Activated CD4-positive, alpha-beta T cell treated with anti-CD3 and anti-CD28 coated beads for 36 hours (primary cell): ENCODE results near the gene MVD. TPM values are rescaled to one million over a fixed set of nuclear protein-coding genes. Genes with fewer than 3 reads are reported as not detected.

Experiments
- ATAC-seq: fragments of 200-7000 bp; cut with Tn5 transposase; one replicate; pipeline ENCODE4 v1.10.0; 2021; ENCODE audit warnings: mild to moderate bottlenecking, moderate library complexity
- CTCF ChIA-PET: fragments of 350-600 bp; sonication (Branson Sonifier 250); formaldehyde crosslinking; loops from one replicate; lab custom pipeline; 2021; ENCODE audit warnings: antibody characterized with exemption; lab: Charles Lee
- POLR2A ChIA-PET: fragments of 350-600 bp; sonication (Branson Sonifier 250); formaldehyde crosslinking; loops from one replicate; lab custom pipeline; 2021; ENCODE audit warnings: antibody characterized with exemption, inconsistent platforms; lab: Charles Lee
- DNase-seq: peaks from one replicate; pipeline ENCODE4 v3.0.0-alpha.2; 2020
- H3K27ac Mint-ChIP-seq: one replicate; pipeline ENCODE4 v1.8.0; 2021; ENCODE audit warnings: mixed read lengths
- H3K27me3 Mint-ChIP-seq: one replicate; pipeline ENCODE4 v1.8.0; 2021; ENCODE audit warnings: mixed read lengths
- H3K36me3 Mint-ChIP-seq: one replicate; pipeline ENCODE4 v1.8.0; 2021; ENCODE audit warnings: low read depth, mixed read lengths
- H3K4me1 Mint-ChIP-seq: one replicate; pipeline ENCODE4 v1.8.0; 2021; ENCODE audit warnings: mixed read lengths
- H3K4me3 Mint-ChIP-seq: one replicate; pipeline ENCODE4 v1.8.0; 2021; ENCODE audit warnings: mild to moderate bottlenecking, moderate library complexity, mixed read lengths
- H3K9me3 Mint-ChIP-seq: one replicate; pipeline ENCODE4 v1.8.0; 2021; ENCODE audit warnings: low read depth, mixed read lengths
- intact Hi-C, 2 experiments: fragments of 100-400 bp; cut with DNase I in 1 of 2; cut with micrococcal nuclease in 1 of 2; formaldehyde crosslinking; loops; one replicate each; pipeline versions ENCODE4 v1.14.2 to v1.15.1; 2022 to 2024; cut with DNase I, micrococcal nuclease
- total RNA-seq, 2 experiments: library from RNA; stranded (reverse); gene quantifications; one replicate each; pipeline ENCODE4 v1.2.3, GENCODE V29; 2021

Gene MVD
- total RNA-seq, 2 experiments from 2014 or later = 62.8 to 81.1 TPM

- Mint-ChIP-seq H3K4me3 (no peak overlapping the region), H3K9me3 (no peaks in the 10 kb centered on the region), H3K27ac (no peak overlapping the region), H3K36me3 (peaks cover 22% of the 10 kb centered on the region), H3K27me3 (no peaks in the 10 kb centered on the region), H3K4me1 (peaks cover 45% of the 10 kb centered on the region)
- ChIA-PET POLR2A (no interaction called here), CTCF (interaction anchor here (0.5 kb wide), 1 partner anchor 19 kb away, joined by 3 read pairs; no protein-coding TSS in a partner anchor)
- intact Hi-C loops = no loop called here
- no peak for DNase-seq
- ATAC-seq = no peak
Observed at GRCh38 chr16:88697116-88697830, 34.4 kb upstream of the MVD start.

GRCh38 chr16:88696441-88696840 lies 33.5 kb upstream of the MVD start:
- Mint-ChIP-seq H3K4me3 (no peak overlapping the region), H3K4me1 (peaks cover 45% of the 10 kb centered on the region), H3K27me3 (no peaks in the 10 kb centered on the region), H3K36me3 (peaks cover 22% of the 10 kb centered on the region), H3K27ac (no peak overlapping the region), H3K9me3 (no peaks in the 10 kb centered on the region)
- DNase-seq (no peak), ATAC-seq (no peak)
- POLR2A ChIA-PET = no interaction called here
- intact Hi-C loops = no loop called here
- CTCF ChIA-PET = interaction anchor here (0.5 to 1.5 kb wide), 2 partner anchors 19 to 21 kb away, joined by 3 read pairs; no protein-coding TSS in a partner anchor

- peaks cover 48% of the 10 kb centered on the region for H3K4me1 Mint-ChIP-seq
- ATAC-seq (no peak), DNase-seq (no peak)
- no peak overlapping the region for H3K27ac Mint-ChIP-seq
- CTCF ChIA-PET = interaction anchor here (1.5 kb wide), 1 partner anchor 21 kb away, joined by 3 read pairs; no protein-coding TSS in a partner anchor
- no peaks in the 10 kb centered on the region for H3K9me3 Mint-ChIP-seq
- H3K36me3 Mint-ChIP-seq = peaks cover 22% of the 10 kb centered on the region
- intact Hi-C loops = no loop called here
- H3K4me3 Mint-ChIP-seq = no peak overlapping the region
- H3K27me3 Mint-ChIP-seq = no peaks in the 10 kb centered on the region
- POLR2A ChIA-PET = no interaction called here
Observed at GRCh38 chr16:88695753-88696152, 32.9 kb upstream of the MVD start.

GRCh38 chr16:88695218-88695617 lies 32.3 kb upstream of the MVD start:
- intact Hi-C loops = no loop called here
- peaks cover 18% of the 10 kb centered on the region for H3K36me3 Mint-ChIP-seq
- H3K4me3 Mint-ChIP-seq = no peak overlapping the region
- ATAC-seq = no peak
- POLR2A ChIA-PET = no interaction called here
- H3K27ac Mint-ChIP-seq = no peak overlapping the region
- H3K9me3 Mint-ChIP-seq = no peaks in the 10 kb centered on the region
- peaks cover 49% of the 10 kb centered on the region for H3K4me1 Mint-ChIP-seq
- CTCF ChIA-PET = interaction anchor here (1.5 kb wide), 1 partner anchor 20 kb away, joined by 3 read pairs; no protein-coding TSS in a partner anchor
- DNase-seq = no peak
- no peaks in the 10 kb centered on the region for H3K27me3 Mint-ChIP-seq

- ATAC-seq (no peak), DNase-seq (no peak)
- H3K9me3 Mint-ChIP-seq = no peaks in the 10 kb centered on the region
- peaks cover 41% of the 10 kb centered on the region for H3K4me1 Mint-ChIP-seq
- ChIA-PET POLR2A (no interaction called here), CTCF (no interaction called here)
- no peaks in the 10 kb centered on the region for H3K27me3 Mint-ChIP-seq
- H3K36me3 Mint-ChIP-seq = peaks cover 11% of the 10 kb centered on the region
- intact Hi-C loops = no loop called here
- no peak overlapping the region for H3K27ac Mint-ChIP-seq
- H3K4me3 Mint-ChIP-seq = no peak overlapping the region
Observed at GRCh38 chr16:88694221-88695087, 31.6 kb upstream of the MVD start.

GRCh38 chr16:88693420-88694177 lies 30.7 kb upstream of the MVD start:
- Mint-ChIP-seq H3K27me3 (no peaks in the 10 kb centered on the region), H3K9me3 (no peaks in the 10 kb centered on the region), H3K4me1 (peaks cover 40% of the 10 kb centered on the region), H3K27ac (no peak overlapping the region), H3K36me3 (peaks cover 11% of the 10 kb centered on the region), H3K4me3 (no peak overlapping the region)
- POLR2A ChIA-PET = no interaction called here
- ATAC-seq = no peak
- no peak for DNase-seq
- CTCF ChIA-PET = no interaction called here
- intact Hi-C loops = no loop called here

- Mint-ChIP-seq H3K4me1 (peaks cover 37% of the 10 kb centered on the region), H3K9me3 (no peaks in the 10 kb centered on the region), H3K36me3 (peaks cover 5% of the 10 kb centered on the region), H3K27me3 (no peaks in the 10 kb centered on the region), H3K27ac (no peak overlapping the region), H3K4me3 (no peak overlapping the region)
- ATAC-seq = no peak
- intact Hi-C loops = no loop called here
- CTCF ChIA-PET = no interaction called here
- POLR2A ChIA-PET = no interaction called here
- no peak for DNase-seq
Observed at GRCh38 chr16:88692861-88693260, 30.0 kb upstream of the MVD start.

GRCh38 chr16:88691924-88692560 lies 29.2 kb upstream of the MVD start:
- no peaks in the 10 kb centered on the region for H3K36me3 Mint-ChIP-seq
- CTCF ChIA-PET = no interaction called here
- H3K27ac Mint-ChIP-seq = peak overlapping the region; percentile 73
- intact Hi-C loops = no loop called here
- H3K9me3 Mint-ChIP-seq = no peaks in the 10 kb centered on the region
- H3K27me3 Mint-ChIP-seq = no peaks in the 10 kb centered on the region
- H3K4me1 Mint-ChIP-seq = peaks cover 32% of the 10 kb centered on the region
- POLR2A ChIA-PET = interaction anchor here (0.6 kb wide), 1 partner anchor 12 kb away, joined by 3 read pairs; no protein-coding TSS in a partner anchor
- no peak overlapping the region for H3K4me3 Mint-ChIP-seq
- DNase-seq = peak; percentile 49
- ATAC-seq = peak; percentile 34

GRCh38 chr16:88691129-88691813 lies 28.4 kb upstream of the MVD start:
- H3K36me3 Mint-ChIP-seq = no peaks in the 10 kb centered on the region

GRCh38 chr16:88690341-88691128 lies 27.6 kb upstream of the MVD start:
- no peak for ATAC-seq
- Mint-ChIP-seq H3K9me3 (no peaks in the 10 kb centered on the region), H3K4me1 (peaks cover 32% of the 10 kb centered on the region), H3K36me3 (no peaks in the 10 kb centered on the region), H3K4me3 (no peak overlapping the region), H3K27me3 (no peaks in the 10 kb centered on the region), H3K27ac (no peak overlapping the region)
- CTCF ChIA-PET = no interaction called here
- no peak for DNase-seq
- POLR2A ChIA-PET = no interaction called here
- intact Hi-C loops = no loop called here

More at GRCh38 chr16:88691129-88691813, 28.4 kb upstream of the MVD start:
- DNase-seq (no peak), ATAC-seq (no peak)
- intact Hi-C loops = no loop called here
- Mint-ChIP-seq H3K27me3 (no peaks in the 10 kb centered on the region), H3K4me3 (no peak overlapping the region), H3K9me3 (no peaks in the 10 kb centered on the region), H3K4me1 (peaks cover 32% of the 10 kb centered on the region), H3K27ac (no peak overlapping the region)
- POLR2A ChIA-PET = interaction anchor here (0.6 kb wide), 1 partner anchor 1226 kb away, joined by 6 read pairs; no protein-coding TSS in a partner anchor
- CTCF ChIA-PET = no interaction called here
